Choroid plexus epithelial cell (primary cell): ENCODE measurements around the gene EXOC3L4.
A peak's percentile ranks its signal among the peaks of the same experiment; 100 is the strongest.

Experiments used
- DNase-seq: peaks from one replicate; pipeline ENCODE4 v3.0.0-alpha.2; 2010; ENCODE audit warnings: low read depth
- H3K4me3 ChIP-seq: 2 replicates; pipeline ENCODE4 v1.5.1; 2011; ENCODE audit warnings: low read depth, mild to moderate bottlenecking, control low read depth, low read length, moderate library complexity
- CTCF ChIP-seq: conservative IDR thresholded peaks from 2 replicates; pipeline ENCODE4 v1.5.1; 2011; ENCODE audit warnings: low read depth, mild to moderate bottlenecking, control low read depth, inconsistent platforms, low read length, moderate library complexity

EXOC3L4 gene

GRCh38 chr14:103087343-103087835 is 7.1 kb upstream of the EXOC3L4 start:
- H3K4me3 ChIP-seq: no peak overlapping the region
- no peak for TF ChIP-seq CTCF
- DNase-seq: no peak

- no peak for TF ChIP-seq CTCF
- H3K4me3 ChIP-seq: no peak overlapping the region
- DNase-seq: no peak
Measured at GRCh38 chr14:103088921-103089320, 5.6 kb upstream of the EXOC3L4 start.

- H3K4me3 ChIP-seq: no peak overlapping the region
- no peak for TF ChIP-seq CTCF
- no peak for DNase-seq
Measured at GRCh38 chr14:103089386-103090335, 4.9 kb upstream of the EXOC3L4 start.

- TF ChIP-seq CTCF: no peak
- H3K4me3 ChIP-seq: no peak overlapping the region
- DNase-seq: no peak
Measured at GRCh38 chr14:103090481-103091020, 4.0 kb upstream of the EXOC3L4 start.

- peak overlapping the region; percentile 24 for H3K4me3 ChIP-seq
- peak; percentile 53 for DNase-seq
- TF ChIP-seq CTCF: peak; percentile 36
Measured at GRCh38 chr14:103091041-103091882, 3.3 kb upstream of the EXOC3L4 start.

GRCh38 chr14:103091883-103092222 is 2.7 kb upstream of the EXOC3L4 start:
- no peak for TF ChIP-seq CTCF
- no peak for DNase-seq
- H3K4me3 ChIP-seq: peak overlapping the region; percentile 24
